ENCODE data around the gene SSU72. TPM values are rescaled to one million over a fixed set of nuclear protein-coding genes. Genes with fewer than 3 reads are reported as not detected.
A peak's percentile ranks its signal among the peaks of the same experiment; 100 is the strongest.

The SSU72 gene
- total and polyA plus RNA-seq, 2 donors (not counting 1 experiment from before 2014, with no cell fraction given): 65.1 to 127 TPM

- H3K9ac ChIP-seq (ENCODE audit: insufficient read depth, low read length): no peak overlapping the region
- no peak for DNase-seq (ENCODE audit: low read depth in 2 of 2)
- peaks cover 10% of the 10 kb centered on the region for H3K79me2 ChIP-seq (ENCODE audit: control insufficient read depth, insufficient read depth, low read length)
- no peak overlapping the region for H2AFZ ChIP-seq (ENCODE audit: low read length)
- no peak overlapping the region for H3K4me3 ChIP-seq (replicated peaks in 1 of 4; ENCODE audit: control extremely low read depth in 1 of 4, insufficient read depth in 1 of 4, low read depth in 3 of 4, low read length in 4 of 4)
- H4K20me1 ChIP-seq (ENCODE audit: control insufficient read depth, extremely low read depth, insufficient read depth, low read length): no peaks in the 10 kb centered on the region
- H3K27me3 ChIP-seq (ENCODE audit: control insufficient read depth, insufficient read depth, low read length): no peaks in the 10 kb centered on the region
- peaks cover 5% of the 10 kb centered on the region for H3K36me3 ChIP-seq (ENCODE audit: control insufficient read depth, insufficient read depth, low read length)
- TF ChIP-seq EZH2 (IDR thresholded peaks at IDR 0.05; ENCODE audit: low read length, missing control alignments) (no peak), CTCF (conservative IDR thresholded peaks at IDR 0.05 in 1 of 2, IDR thresholded peaks at IDR 0.05 in 1 of 2; ENCODE audit: low read depth in 1 of 2, low read length in 2 of 2) (no peak)
- no peak overlapping the region for H3K4me2 ChIP-seq (ENCODE audit: extremely low read depth, insufficient read depth, low read length)
- H3K9me3 ChIP-seq (ENCODE audit: control insufficient read depth, insufficient read depth, low read depth, low read length): no peaks in the 10 kb centered on the region
- no peak overlapping the region for H3K27ac ChIP-seq (ENCODE audit: insufficient read depth, low read length)
- H3K4me1 ChIP-seq (ENCODE audit: control insufficient read depth, extremely low read depth, insufficient read depth, low read length): peaks cover 4% of the 10 kb centered on the region
Observed at GRCh38 chr1:1620433-1621139, 45.9 kb upstream of the SSU72 start.

GRCh38 chr1:1619917-1620361 is 45.3 kb upstream of the SSU72 start:
- H3K4me2 ChIP-seq (ENCODE audit: extremely low read depth, insufficient read depth, low read length): no peak overlapping the region
- no peaks in the 10 kb centered on the region for H3K27me3 ChIP-seq (ENCODE audit: control insufficient read depth, insufficient read depth, low read length)
- peaks cover 5% of the 10 kb centered on the region for H3K36me3 ChIP-seq (ENCODE audit: control insufficient read depth, insufficient read depth, low read length)
- no peak overlapping the region for H3K4me3 ChIP-seq (replicated peaks in 1 of 4; ENCODE audit: control extremely low read depth in 1 of 4, insufficient read depth in 1 of 4, low read depth in 3 of 4, low read length in 4 of 4)
- H3K9me3 ChIP-seq (ENCODE audit: control insufficient read depth, insufficient read depth, low read depth, low read length): no peaks in the 10 kb centered on the region
- H3K79me2 ChIP-seq (ENCODE audit: control insufficient read depth, insufficient read depth, low read length): peaks cover 12% of the 10 kb centered on the region
- no peak for DNase-seq (ENCODE audit: low read depth in 2 of 2)
- H3K9ac ChIP-seq (ENCODE audit: insufficient read depth, low read length): no peak overlapping the region
- peaks cover 4% of the 10 kb centered on the region for H3K4me1 ChIP-seq (ENCODE audit: control insufficient read depth, extremely low read depth, insufficient read depth, low read length)
- no peaks in the 10 kb centered on the region for H4K20me1 ChIP-seq (ENCODE audit: control insufficient read depth, extremely low read depth, insufficient read depth, low read length)
- no peak overlapping the region for H2AFZ ChIP-seq (ENCODE audit: low read length)
- H3K27ac ChIP-seq (ENCODE audit: insufficient read depth, low read length): no peak overlapping the region
- TF ChIP-seq CTCF (conservative IDR thresholded peaks at IDR 0.05 in 1 of 2, IDR thresholded peaks at IDR 0.05 in 1 of 2; ENCODE audit: low read depth in 1 of 2, low read length in 2 of 2): peak in 1 of 2 donors; percentile 31
- TF ChIP-seq EZH2 (IDR thresholded peaks at IDR 0.05; ENCODE audit: low read length, missing control alignments): no peak

GRCh38 chr1:1618396-1619068 is 43.9 kb upstream of the SSU72 start:
- H3K36me3 ChIP-seq (ENCODE audit: control insufficient read depth, insufficient read depth, low read length): peaks cover 4% of the 10 kb centered on the region
- no peak overlapping the region for H3K27ac ChIP-seq (ENCODE audit: insufficient read depth, low read length)
- H3K4me2 ChIP-seq (ENCODE audit: extremely low read depth, insufficient read depth, low read length): no peak overlapping the region
- H4K20me1 ChIP-seq (ENCODE audit: control insufficient read depth, extremely low read depth, insufficient read depth, low read length): no peaks in the 10 kb centered on the region
- no peaks in the 10 kb centered on the region for H3K9me3 ChIP-seq (ENCODE audit: control insufficient read depth, insufficient read depth, low read depth, low read length)
- H3K27me3 ChIP-seq (ENCODE audit: control insufficient read depth, insufficient read depth, low read length): no peaks in the 10 kb centered on the region
- no peak for DNase-seq (ENCODE audit: low read depth in 2 of 2)
- no peak overlapping the region for H3K9ac ChIP-seq (ENCODE audit: insufficient read depth, low read length)
- H3K79me2 ChIP-seq (ENCODE audit: control insufficient read depth, insufficient read depth, low read length): peaks cover 20% of the 10 kb centered on the region
- TF ChIP-seq CTCF (conservative IDR thresholded peaks at IDR 0.05 in 1 of 2, IDR thresholded peaks at IDR 0.05 in 1 of 2; ENCODE audit: low read depth in 1 of 2, low read length in 2 of 2) (no peak), EZH2 (IDR thresholded peaks at IDR 0.05; ENCODE audit: low read length, missing control alignments) (no peak)
- H2AFZ ChIP-seq (ENCODE audit: low read length): no peak overlapping the region
- H3K4me1 ChIP-seq (ENCODE audit: control insufficient read depth, extremely low read depth, insufficient read depth, low read length): peaks cover 10% of the 10 kb centered on the region
- H3K4me3 ChIP-seq (replicated peaks in 1 of 4; ENCODE audit: control extremely low read depth in 1 of 4, insufficient read depth in 1 of 4, low read depth in 3 of 4, low read length in 4 of 4): no peak overlapping the region

All from fibroblast of lung (primary cell).